Prostate gland (tissue), 2 donors: ENCODE measurements around the gene TNFSF11.

ENCODE experiments used
- CTCF ChIP-seq, 4 experiments: fragments of 200-600 bp in 2 of 4; fragments of 450-650 bp in 2 of 4; sonication (generic) in 2 of 4; IDR thresholded peaks; 1 replicate in 3 of 4; 2 replicates in 1 of 4; pipeline ENCODE4 v1.5.1; 2016 to 2019; ENCODE audit warnings: antibody characterized with exemption in 4 of 4, mild to moderate bottlenecking in 2 of 4, moderate library complexity in 2 of 4
- POLR2A ChIP-seq: fragments of 450-650 bp; IDR thresholded peaks from one replicate; pipeline ENCODE4 v1.6.1; 2016; ENCODE audit warnings: antibody characterized with exemption, mild to moderate bottlenecking
- POLR2AphosphoS5 ChIP-seq: sonication (generic); formaldehyde crosslinking; IDR thresholded peaks from one replicate; pipeline ENCODE4 v1.6.1; 2017; ENCODE audit warnings: antibody characterized with exemption

GRCh38 chr13:42617221-42617620 is 43.3 kb downstream of the TNFSF11 start:
- TF ChIP-seq POLR2AphosphoS5, result no peak
- no peak for TF ChIP-seq CTCF (IDR thresholded peaks at IDR 0.05)
- TF ChIP-seq POLR2A, result no peak
